ENCODE results near the gene ATL3. TPM values are rescaled to one million over a fixed set of nuclear protein-coding genes. Genes with fewer than 3 reads are reported as not detected.

The ATL3 gene
- total and polyA plus RNA-seq, 4 donors, result 5.9 to 33.6 (median 16.2) TPM

DNA sequence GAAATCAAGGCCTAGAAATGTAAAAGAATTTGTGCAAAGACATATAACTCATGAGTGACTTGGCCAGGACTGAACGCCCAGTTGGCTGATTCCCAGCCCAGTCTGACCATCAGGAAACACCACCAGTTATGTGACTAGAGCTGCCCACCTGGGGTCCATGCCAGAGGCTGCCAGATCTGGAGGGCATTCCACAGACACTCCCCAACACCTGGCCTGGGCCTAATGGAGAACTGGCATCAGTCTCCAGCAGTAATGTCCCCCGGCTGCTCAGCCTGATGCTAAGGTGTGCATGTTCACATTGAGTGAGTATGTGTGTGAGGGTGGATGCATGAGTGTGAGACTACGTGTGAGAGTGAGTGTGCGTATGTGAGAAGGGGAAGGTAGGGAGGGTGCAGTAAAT lies 72.6 kb downstream of the ATL3 start:
- TF ChIP-seq FOXA1 (IDR thresholded peaks at IDR 0.05) (no peak), NR2F2 (IDR thresholded peaks at IDR 0.05) (no peak), YY1 (IDR thresholded peaks at IDR 0.05) (no peak), HNF4G (IDR thresholded peaks at IDR 0.05) (no peak), FOXA2 (IDR thresholded peaks at IDR 0.05) (no peak), JUND (IDR thresholded peaks at IDR 0.05) (no peak), RAD21 (IDR thresholded peaks at IDR 0.05) (no peak), RXRA (IDR thresholded peaks at IDR 0.05) (no peak)
- TF ChIP-seq, protein P1, sequence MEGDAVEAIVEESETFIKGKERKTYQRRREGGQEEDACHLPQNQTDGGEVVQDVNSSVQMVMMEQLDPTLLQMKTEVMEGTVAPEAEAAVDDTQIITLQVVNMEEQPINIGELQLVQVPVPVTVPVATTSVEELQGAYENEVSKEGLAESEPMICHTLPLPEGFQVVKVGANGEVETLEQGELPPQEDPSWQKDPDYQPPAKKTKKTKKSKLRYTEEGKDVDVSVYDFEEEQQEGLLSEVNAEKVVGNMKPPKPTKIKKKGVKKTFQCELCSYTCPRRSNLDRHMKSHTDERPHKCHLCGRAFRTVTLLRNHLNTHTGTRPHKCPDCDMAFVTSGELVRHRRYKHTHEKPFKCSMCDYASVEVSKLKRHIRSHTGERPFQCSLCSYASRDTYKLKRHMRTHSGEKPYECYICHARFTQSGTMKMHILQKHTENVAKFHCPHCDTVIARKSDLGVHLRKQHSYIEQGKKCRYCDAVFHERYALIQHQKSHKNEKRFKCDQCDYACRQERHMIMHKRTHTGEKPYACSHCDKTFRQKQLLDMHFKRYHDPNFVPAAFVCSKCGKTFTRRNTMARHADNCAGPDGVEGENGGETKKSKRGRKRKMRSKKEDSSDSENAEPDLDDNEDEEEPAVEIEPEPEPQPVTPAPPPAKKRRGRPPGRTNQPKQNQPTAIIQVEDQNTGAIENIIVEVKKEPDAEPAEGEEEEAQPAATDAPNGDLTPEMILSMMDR (IDR thresholded peaks at IDR 0.05; ENCODE audit: low read depth, low read length, missing input control), result no peak
- TF ChIP-seq, protein P2, sequence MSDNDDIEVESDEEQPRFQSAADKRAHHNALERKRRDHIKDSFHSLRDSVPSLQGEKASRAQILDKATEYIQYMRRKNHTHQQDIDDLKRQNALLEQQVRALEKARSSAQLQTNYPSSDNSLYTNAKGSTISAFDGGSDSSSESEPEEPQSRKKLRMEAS (IDR thresholded peaks at IDR 0.05), result no peak
- TF ChIP-seq, protein P3, sequence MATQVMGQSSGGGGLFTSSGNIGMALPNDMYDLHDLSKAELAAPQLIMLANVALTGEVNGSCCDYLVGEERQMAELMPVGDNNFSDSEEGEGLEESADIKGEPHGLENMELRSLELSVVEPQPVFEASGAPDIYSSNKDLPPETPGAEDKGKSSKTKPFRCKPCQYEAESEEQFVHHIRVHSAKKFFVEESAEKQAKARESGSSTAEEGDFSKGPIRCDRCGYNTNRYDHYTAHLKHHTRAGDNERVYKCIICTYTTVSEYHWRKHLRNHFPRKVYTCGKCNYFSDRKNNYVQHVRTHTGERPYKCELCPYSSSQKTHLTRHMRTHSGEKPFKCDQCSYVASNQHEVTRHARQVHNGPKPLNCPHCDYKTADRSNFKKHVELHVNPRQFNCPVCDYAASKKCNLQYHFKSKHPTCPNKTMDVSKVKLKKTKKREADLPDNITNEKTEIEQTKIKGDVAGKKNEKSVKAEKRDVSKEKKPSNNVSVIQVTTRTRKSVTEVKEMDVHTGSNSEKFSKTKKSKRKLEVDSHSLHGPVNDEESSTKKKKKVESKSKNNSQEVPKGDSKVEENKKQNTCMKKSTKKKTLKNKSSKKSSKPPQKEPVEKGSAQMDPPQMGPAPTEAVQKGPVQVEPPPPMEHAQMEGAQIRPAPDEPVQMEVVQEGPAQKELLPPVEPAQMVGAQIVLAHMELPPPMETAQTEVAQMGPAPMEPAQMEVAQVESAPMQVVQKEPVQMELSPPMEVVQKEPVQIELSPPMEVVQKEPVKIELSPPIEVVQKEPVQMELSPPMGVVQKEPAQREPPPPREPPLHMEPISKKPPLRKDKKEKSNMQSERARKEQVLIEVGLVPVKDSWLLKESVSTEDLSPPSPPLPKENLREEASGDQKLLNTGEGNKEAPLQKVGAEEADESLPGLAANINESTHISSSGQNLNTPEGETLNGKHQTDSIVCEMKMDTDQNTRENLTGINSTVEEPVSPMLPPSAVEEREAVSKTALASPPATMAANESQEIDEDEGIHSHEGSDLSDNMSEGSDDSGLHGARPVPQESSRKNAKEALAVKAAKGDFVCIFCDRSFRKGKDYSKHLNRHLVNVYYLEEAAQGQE (IDR thresholded peaks at IDR 0.05), result no peak
- TF ChIP-seq, protein P4, sequence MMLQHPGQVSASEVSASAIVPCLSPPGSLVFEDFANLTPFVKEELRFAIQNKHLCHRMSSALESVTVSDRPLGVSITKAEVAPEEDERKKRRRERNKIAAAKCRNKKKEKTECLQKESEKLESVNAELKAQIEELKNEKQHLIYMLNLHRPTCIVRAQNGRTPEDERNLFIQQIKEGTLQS (IDR thresholded peaks at IDR 0.05), result no peak
- TF ChIP-seq, protein P5, sequence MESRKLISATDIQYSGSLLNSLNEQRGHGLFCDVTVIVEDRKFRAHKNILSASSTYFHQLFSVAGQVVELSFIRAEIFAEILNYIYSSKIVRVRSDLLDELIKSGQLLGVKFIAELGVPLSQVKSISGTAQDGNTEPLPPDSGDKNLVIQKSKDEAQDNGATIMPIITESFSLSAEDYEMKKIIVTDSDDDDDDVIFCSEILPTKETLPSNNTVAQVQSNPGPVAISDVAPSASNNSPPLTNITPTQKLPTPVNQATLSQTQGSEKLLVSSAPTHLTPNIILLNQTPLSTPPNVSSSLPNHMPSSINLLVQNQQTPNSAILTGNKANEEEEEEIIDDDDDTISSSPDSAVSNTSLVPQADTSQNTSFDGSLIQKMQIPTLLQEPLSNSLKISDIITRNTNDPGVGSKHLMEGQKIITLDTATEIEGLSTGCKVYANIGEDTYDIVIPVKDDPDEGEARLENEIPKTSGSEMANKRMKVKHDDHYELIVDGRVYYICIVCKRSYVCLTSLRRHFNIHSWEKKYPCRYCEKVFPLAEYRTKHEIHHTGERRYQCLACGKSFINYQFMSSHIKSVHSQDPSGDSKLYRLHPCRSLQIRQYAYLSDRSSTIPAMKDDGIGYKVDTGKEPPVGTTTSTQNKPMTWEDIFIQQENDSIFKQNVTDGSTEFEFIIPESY (IDR thresholded peaks at IDR 0.05), result no peak
- WGBS, result 85% methylated on average over 4 of the region's 4 CpGs
- no peak for DNase-seq (ENCODE audit: low spot score)
- no peaks in the 10 kb centered on the region for H3K9me3 ChIP-seq (ENCODE audit: control insufficient read depth in 4 of 4, low read length in 3 of 4)
- H3K4me3 ChIP-seq (ENCODE audit: low read depth in 1 of 3, low read length in 3 of 3), result no peak overlapping the region
- H3K9ac ChIP-seq (ENCODE audit: low read depth in 1 of 2, low read length in 2 of 2), result no peak overlapping the region
- H3K27ac ChIP-seq (ENCODE audit: low read depth in 1 of 2, low read length in 2 of 2), result no peak overlapping the region
- no peaks in the 10 kb centered on the region for H3K27me3 ChIP-seq (ENCODE audit: control insufficient read depth in 4 of 4, insufficient read depth in 4 of 4, low read length in 3 of 4)
- peaks cover 2 to 18% (median 10%) of the 10 kb centered on the region in 4 donors for H3K36me3 ChIP-seq (ENCODE audit: control insufficient read depth in 4 of 4, insufficient read depth in 3 of 4, low read depth in 1 of 4, low read length in 3 of 4)
- peaks cover 0 to 5% (median 2%) of the 10 kb centered on the region in 4 donors for H3K4me1 ChIP-seq (ENCODE audit: control insufficient read depth in 4 of 4, insufficient read depth in 4 of 4, low read length in 3 of 4)

DNA sequence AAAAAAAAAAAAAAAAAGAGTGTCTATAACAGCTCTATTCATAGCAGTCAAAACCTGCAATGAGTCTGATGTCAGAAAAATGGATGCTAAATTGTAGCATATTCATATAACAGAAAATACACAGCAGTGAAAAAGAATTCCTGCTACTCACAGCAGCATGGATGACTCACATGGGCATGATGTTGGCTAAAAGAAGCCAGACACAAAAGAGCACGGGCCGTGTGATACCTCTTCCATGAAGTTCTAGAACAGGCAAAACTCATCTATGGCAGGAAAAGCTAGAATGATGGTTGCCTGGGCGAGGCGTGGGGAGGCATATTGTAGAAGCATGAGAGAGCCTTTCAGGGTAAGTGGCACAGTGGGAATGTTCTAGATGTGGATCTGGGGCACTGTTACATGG lies 75.9 kb downstream of the ATL3 start:
- TF ChIP-seq JUND (IDR thresholded peaks at IDR 0.05), result no peak
- TF ChIP-seq, protein P1 (IDR thresholded peaks at IDR 0.05; ENCODE audit: low read depth, low read length, missing input control), result no peak
- H3K27me3 ChIP-seq (ENCODE audit: control insufficient read depth in 4 of 4, insufficient read depth in 4 of 4, low read length in 3 of 4), result no peaks in the 10 kb centered on the region
- H3K27ac ChIP-seq (ENCODE audit: low read depth in 1 of 2, low read length in 2 of 2), result no peak overlapping the region
- no peak for DNase-seq (ENCODE audit: low spot score)
- 94% methylated on average over 4 of the region's 4 CpGs for WGBS
- no peak overlapping the region for H3K4me3 ChIP-seq (ENCODE audit: low read depth in 1 of 3, low read length in 3 of 3)
- no peaks in the 10 kb centered on the region for H3K4me1 ChIP-seq (ENCODE audit: control insufficient read depth in 4 of 4, insufficient read depth in 4 of 4, low read length in 3 of 4)
- H3K9ac ChIP-seq (ENCODE audit: low read depth in 1 of 2, low read length in 2 of 2), result no peak overlapping the region
- H3K9me3 ChIP-seq (ENCODE audit: control insufficient read depth in 4 of 4, low read length in 3 of 4), result no peaks in the 10 kb centered on the region
- H3K36me3 ChIP-seq (ENCODE audit: control insufficient read depth in 4 of 4, insufficient read depth in 3 of 4, low read depth in 1 of 4, low read length in 3 of 4), result peaks cover 6 to 32% (median 16%) of the 10 kb centered on the region in 4 donors

Measured in liver (tissue), 9 donors.